Nephron (organoid): Measurements from ENCODE around the gene MYOM1.

Experiments
- H3K27ac Mint-ChIP-seq, 3 experiments: 2 replicates each; pipeline ENCODE4 v1.8.0; 2020; ENCODE audit warnings: mixed read lengths in 3 of 3, mild to moderate bottlenecking in 2 of 3, moderate library complexity in 1 of 3
- H3K27me3 Mint-ChIP-seq: 2 replicates; pipeline ENCODE4 v1.8.0; 2021; ENCODE audit warnings: low read depth, mild to moderate bottlenecking, moderate library complexity, mixed read lengths
- H3K36me3 Mint-ChIP-seq: 2 replicates; pipeline ENCODE4 v1.8.0; 2020; ENCODE audit warnings: low read depth, mixed read lengths
- H3K4me1 Mint-ChIP-seq: 2 replicates; pipeline ENCODE4 v1.8.0; 2020; ENCODE audit warnings: mixed read lengths
- H3K4me3 Mint-ChIP-seq, 3 experiments: 2 replicates each; pipeline ENCODE4 v1.8.0; 2020; ENCODE audit warnings: mild to moderate bottlenecking in 3 of 3, mixed read lengths in 3 of 3, moderate library complexity in 2 of 3
- H3K9me3 Mint-ChIP-seq: 2 replicates; pipeline ENCODE4 v1.8.0; 2020; ENCODE audit warnings: mixed read lengths
- TF ChIP-seq, protein P1 (sequence below), 3 experiments: fragments of 200-600 bp; sonication (generic); IDR thresholded peaks; one replicate each; pipeline ENCODE4 v1.5.0; 2021; ENCODE audit warnings: antibody characterized with exemption in 3 of 3; ENCODE audit not compliant: unreplicated experiment in 3 of 3

MYOM1 gene

DNA sequence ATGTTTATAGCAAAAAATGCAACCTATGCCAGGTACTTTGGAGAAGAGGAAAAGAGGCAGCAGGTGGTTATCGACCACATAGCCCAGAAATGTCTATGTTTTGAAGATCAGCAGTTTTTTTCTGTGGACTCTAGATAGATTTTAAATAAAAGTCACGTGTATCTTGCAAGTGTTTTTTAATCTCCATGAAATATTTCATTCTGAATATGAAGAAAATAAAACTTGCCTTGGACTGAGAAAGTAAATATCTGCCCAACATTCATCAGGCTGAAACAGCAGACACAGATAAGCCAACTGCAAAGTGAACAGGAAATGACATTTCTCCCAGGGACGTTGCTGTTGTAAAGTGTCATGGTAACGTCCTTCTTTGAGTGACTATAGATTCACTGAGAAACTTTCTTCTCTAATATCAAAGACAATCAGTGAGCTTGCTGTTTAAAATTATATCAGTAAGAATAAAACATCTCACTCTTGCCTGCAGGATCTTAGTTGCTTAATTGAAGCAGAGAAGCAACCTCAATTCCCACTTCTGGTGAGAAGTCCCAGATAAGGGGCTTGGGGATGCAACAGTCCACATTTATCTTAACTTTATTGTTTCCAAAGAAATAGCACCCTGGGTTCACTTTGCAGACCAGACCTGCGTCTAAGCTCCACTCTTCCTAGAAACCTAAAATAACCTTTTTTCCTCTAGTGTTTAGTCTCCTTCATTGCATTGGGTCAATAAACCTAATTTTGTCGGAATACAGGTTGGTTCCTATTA, 6.3 kb downstream of the MYOM1 start:
- TF ChIP-seq, protein P1, sequence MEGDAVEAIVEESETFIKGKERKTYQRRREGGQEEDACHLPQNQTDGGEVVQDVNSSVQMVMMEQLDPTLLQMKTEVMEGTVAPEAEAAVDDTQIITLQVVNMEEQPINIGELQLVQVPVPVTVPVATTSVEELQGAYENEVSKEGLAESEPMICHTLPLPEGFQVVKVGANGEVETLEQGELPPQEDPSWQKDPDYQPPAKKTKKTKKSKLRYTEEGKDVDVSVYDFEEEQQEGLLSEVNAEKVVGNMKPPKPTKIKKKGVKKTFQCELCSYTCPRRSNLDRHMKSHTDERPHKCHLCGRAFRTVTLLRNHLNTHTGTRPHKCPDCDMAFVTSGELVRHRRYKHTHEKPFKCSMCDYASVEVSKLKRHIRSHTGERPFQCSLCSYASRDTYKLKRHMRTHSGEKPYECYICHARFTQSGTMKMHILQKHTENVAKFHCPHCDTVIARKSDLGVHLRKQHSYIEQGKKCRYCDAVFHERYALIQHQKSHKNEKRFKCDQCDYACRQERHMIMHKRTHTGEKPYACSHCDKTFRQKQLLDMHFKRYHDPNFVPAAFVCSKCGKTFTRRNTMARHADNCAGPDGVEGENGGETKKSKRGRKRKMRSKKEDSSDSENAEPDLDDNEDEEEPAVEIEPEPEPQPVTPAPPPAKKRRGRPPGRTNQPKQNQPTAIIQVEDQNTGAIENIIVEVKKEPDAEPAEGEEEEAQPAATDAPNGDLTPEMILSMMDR (IDR thresholded peaks at IDR 0.05; ENCODE audit: unreplicated experiment in 3 of 3) = no peak
- peak overlapping the region in 1 of 3 experiments; percentile 51 for H3K4me3 Mint-ChIP-seq
- H3K4me1 Mint-ChIP-seq = peaks cover 70% of the 10 kb centered on the region
- no peaks in the 10 kb centered on the region for H3K9me3 Mint-ChIP-seq
- no peaks in the 10 kb centered on the region for H3K27me3 Mint-ChIP-seq
- peak overlapping the region in 2 of 3 experiments; percentile 45 to 50 for H3K27ac Mint-ChIP-seq
- H3K36me3 Mint-ChIP-seq = no peaks in the 10 kb centered on the region

DNA sequence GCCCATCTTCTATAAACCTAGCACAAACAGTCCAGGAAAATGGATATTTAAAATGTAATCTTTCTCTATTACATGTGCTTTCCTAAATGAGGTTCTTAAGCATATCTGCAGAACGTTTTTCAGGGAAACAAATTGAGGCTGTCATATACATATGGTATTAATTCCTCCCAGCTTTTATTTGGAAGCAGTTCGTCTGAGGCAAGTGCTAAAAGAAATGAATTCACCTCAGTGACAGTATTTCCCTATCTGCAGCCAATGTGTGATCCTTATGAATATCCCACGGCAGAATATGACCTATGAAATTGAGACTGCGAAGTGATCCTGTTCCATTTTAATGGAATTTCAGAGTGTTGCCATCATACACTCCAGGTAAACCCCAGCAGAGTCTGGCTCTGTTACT, 7.1 kb downstream of the MYOM1 start:
- peaks cover 62% of the 10 kb centered on the region for H3K4me1 Mint-ChIP-seq
- TF ChIP-seq, protein P1 (IDR thresholded peaks at IDR 0.05; ENCODE audit: unreplicated experiment in 3 of 3) = no peak
- no peaks in the 10 kb centered on the region for H3K27me3 Mint-ChIP-seq
- peak overlapping the region in 1 of 3 experiments; percentile 51 for H3K4me3 Mint-ChIP-seq
- no peaks in the 10 kb centered on the region for H3K9me3 Mint-ChIP-seq
- H3K36me3 Mint-ChIP-seq = no peaks in the 10 kb centered on the region
- H3K27ac Mint-ChIP-seq = peak overlapping the region; percentile 45 to 50 (median 50)

DNA sequence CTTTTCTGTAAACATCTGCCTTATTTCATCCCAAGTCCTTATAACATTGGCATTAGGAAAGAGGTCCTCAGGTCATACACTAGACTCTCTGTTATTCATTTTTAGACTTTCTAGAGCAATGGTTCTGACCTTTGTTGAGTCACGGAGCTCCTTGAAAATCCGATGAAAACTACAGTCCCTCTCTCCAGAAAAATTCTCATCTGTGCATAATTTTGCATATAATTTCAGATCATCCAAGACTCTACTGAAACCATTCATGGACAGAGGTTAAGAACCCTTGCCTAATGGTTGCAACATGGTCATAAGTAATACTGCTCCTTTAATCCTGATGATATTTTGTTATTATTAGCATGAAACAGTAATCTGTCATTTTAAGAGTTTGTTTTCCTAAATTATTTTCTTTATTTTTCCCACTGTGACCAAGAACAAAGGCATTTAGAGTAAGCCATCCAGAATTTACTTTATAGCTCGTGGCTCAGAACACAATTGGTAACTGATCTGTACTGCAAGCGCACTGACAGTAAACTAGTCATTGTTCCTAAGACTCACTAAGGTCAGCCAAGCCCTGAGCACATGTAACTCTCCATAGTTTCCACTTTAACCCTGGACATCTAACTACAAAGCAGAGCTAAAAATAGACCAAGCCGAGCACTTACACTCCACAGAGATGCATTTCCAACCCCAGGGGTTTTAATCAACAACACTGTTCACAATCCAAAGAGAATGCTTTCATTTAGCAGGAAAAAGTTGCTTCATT, 8.4 kb downstream of the MYOM1 start:
- H3K9me3 Mint-ChIP-seq = peaks cover 4% of the 10 kb centered on the region
- H3K36me3 Mint-ChIP-seq = no peaks in the 10 kb centered on the region
- peaks cover 49% of the 10 kb centered on the region for H3K4me1 Mint-ChIP-seq
- peak overlapping the region in 2 of 3 experiments; percentile 24 to 67 for H3K4me3 Mint-ChIP-seq
- H3K27ac Mint-ChIP-seq = peak overlapping the region; percentile 78 to 84 (median 81)
- H3K27me3 Mint-ChIP-seq = no peaks in the 10 kb centered on the region
- TF ChIP-seq, protein P1 (IDR thresholded peaks at IDR 0.05; ENCODE audit: unreplicated experiment in 3 of 3) = no peak

DNA sequence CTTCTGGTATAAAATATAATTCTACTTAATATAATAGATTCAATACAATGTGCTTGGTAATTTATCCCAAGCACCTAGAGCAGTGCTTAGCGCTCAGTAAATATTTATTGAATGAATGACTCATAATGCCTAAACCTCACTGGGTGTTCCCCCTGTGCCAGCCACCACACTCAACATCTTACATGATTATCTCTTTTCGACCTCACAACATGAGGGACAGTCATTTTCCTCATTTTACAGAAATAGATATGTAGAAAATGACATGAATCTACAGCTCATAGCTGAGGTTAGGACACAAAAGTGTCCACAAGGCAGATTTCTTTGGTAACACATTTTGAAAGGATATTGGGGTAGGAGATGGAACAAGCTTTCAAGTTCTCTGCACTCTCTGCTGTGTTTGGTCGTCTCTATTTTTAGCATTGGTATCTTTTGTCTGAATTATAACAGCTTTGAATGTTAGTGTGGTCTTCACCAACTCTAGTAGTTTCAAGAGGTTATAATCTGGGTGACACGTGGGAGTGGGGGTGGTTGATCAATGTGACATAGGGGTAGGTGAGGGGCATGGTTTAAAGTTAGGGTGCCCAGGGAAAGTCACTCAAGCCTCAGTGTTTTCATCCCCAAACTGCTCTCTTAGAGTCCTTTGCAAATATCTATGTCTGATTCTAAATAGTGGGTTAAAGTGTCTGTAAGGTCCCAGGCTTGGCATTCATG, 9.8 kb downstream of the MYOM1 start:
- no peak overlapping the region for H3K27ac Mint-ChIP-seq
- H3K27me3 Mint-ChIP-seq = no peaks in the 10 kb centered on the region
- peaks cover 9% of the 10 kb centered on the region for H3K9me3 Mint-ChIP-seq
- H3K4me3 Mint-ChIP-seq = no peak overlapping the region
- peaks cover 2% of the 10 kb centered on the region for H3K36me3 Mint-ChIP-seq
- TF ChIP-seq, protein P1 (IDR thresholded peaks at IDR 0.05; ENCODE audit: unreplicated experiment in 3 of 3) = no peak
- peaks cover 45% of the 10 kb centered on the region for H3K4me1 Mint-ChIP-seq

DNA sequence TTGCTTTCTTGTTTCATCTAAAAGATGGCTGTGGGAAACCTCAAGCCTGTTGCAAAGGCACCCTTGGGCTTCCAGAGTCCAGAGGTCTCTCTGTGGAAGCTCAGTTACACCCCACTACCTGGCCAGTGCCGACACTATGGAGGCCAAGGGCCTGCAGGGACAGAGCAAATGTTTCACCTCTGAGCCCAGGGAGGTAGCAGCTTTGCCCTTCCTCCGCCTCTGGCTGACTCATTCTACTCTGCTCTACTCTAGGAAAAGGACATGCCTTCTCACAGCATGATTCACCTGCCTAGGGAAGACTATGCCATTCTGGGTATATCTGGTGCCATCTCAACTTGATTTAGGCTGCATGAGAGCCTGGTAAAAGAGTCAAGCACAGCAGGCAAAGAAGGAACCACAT, 12.2 kb downstream of the MYOM1 start:
- peaks cover 27% of the 10 kb centered on the region for H3K9me3 Mint-ChIP-seq
- H3K4me3 Mint-ChIP-seq = no peak overlapping the region
- TF ChIP-seq, protein P1 (IDR thresholded peaks at IDR 0.05; ENCODE audit: unreplicated experiment in 3 of 3) = no peak
- no peaks in the 10 kb centered on the region for H3K27me3 Mint-ChIP-seq
- H3K4me1 Mint-ChIP-seq = peaks cover 27% of the 10 kb centered on the region
- no peak overlapping the region for H3K27ac Mint-ChIP-seq
- H3K36me3 Mint-ChIP-seq = peaks cover 11% of the 10 kb centered on the region
